Stimulated activated CD8-positive, alpha-beta memory T cell treated with anti-CD3 and anti-CD28 coated beads, Interleukin-12 subunit alpha, Interleukin-12 subunit beta, amount 100 ng/mL, for 4 hours (primary cell): Measurements from ENCODE around the gene HSPA8.

Experiments used
- DNase-seq: peaks from one replicate; pipeline ENCODE4 v3.0.0-alpha.2; 2020; ENCODE audit warnings: low read depth

The HSPA8 gene

DNA sequence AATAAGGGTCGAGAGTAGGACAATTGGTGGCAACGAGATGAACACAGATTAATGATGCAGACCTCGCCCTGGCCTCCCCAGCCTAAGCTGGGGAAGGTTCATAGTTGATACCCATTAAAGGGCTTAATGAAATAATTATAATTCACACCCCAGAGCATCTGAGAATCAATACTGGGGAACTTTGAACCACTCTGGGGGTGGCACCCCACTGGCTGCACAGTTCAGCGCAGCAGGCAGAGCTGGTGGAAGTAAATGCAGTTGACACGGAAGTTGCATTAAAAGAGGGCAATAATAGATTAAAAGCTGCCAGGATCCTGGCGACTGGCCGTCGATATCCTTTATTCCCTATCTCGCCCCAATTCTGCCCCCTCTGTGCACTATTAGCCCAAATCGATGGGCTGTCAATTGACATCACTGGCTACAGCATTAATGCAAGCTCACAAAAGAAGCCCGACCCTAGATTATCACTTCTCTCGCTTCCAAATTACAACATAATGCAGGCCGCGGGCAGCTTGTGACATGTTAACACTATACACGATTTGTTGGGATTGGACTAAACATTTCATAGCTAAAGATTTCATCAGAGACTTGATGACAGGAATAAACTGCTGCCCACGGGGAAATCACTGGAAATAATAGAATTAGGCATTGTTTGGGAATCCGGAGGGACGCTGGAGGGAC is 14.5 kb downstream of the HSPA8 start:
- DNase-seq, result no peak

- no peak for DNase-seq
These were observed 15.3 kb downstream of the HSPA8 start for GRCh38 chr11:123046473-123047259.

- no peak for DNase-seq
These were observed 16.8 kb downstream of the HSPA8 start for GRCh38 chr11:123045101-123045500.

- DNase-seq, result no peak
These were observed 20.8 kb downstream of the HSPA8 start for GRCh38 chr11:123041185-123041584.

GRCh38 chr11:123040111-123040432 is 21.9 kb downstream of the HSPA8 start:
- DNase-seq, result no peak

DNA sequence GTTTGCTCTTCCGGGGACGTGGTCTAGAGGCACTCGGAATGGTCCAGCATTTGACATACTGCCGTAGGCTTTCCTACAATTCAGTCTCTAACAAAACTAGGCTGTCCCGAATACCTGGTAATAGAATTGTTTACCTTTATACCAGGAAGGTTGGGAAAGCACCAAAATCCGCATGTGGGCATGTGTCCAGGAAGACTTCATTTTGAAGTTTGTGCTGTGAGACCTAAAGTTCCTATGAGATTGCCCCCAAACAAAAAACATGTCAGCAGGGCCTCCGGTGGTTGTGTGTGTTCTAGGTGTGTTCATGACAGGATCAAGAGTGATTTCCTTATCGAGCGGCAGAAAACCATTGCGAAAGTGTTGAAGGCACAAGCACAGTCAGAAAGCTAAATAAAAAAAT is 26.1 kb downstream of the HSPA8 start:
- no peak for DNase-seq

- DNase-seq, result no peak
These were observed 27.3 kb downstream of the HSPA8 start for GRCh38 chr11:123034597-123034996.

DNA sequence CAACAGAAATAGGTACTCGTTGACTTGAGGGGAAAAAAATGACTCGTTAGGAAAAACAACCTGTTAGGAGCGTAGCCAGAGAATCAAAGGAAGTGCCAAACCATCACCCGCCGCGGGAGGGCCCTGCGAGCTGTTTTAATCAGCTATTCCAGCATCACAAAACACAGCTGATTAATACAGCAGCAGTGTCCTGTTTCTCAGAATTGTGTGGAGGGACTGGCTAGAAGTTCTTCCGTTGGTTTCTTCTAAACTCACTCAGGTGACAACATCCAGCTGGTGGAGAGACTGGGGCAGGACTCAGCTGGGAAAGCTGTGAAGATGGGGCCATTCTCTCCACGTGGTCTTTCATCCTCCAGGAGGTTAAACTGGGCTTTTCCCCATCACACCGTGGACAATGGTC is 28.0 kb downstream of the HSPA8 start:
- DNase-seq, result no peak

- no peak for DNase-seq
These were observed 31.4 kb downstream of the HSPA8 start for GRCh38 chr11:123030517-123030916.

DNA sequence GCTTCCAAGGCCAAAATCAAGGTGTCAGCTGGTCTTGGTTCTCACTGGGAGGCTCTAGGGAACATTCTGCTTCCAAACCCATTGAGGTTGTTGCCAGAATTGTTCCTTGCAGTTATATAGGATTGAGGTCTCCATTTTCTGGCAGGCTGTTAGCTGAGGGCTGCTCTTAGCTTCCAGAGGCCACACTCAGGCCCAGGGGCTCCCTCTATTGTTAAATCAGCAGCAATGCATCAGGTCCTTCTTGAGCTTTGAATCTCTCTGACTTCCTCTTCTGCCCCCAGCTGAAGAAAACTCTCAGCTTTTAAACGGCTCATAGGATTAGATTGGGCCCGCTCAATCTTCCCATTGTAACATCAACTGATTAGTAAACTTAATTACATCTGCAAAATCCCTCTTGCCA is 41.0 kb downstream of the HSPA8 start:
- no peak for DNase-seq

DNA sequence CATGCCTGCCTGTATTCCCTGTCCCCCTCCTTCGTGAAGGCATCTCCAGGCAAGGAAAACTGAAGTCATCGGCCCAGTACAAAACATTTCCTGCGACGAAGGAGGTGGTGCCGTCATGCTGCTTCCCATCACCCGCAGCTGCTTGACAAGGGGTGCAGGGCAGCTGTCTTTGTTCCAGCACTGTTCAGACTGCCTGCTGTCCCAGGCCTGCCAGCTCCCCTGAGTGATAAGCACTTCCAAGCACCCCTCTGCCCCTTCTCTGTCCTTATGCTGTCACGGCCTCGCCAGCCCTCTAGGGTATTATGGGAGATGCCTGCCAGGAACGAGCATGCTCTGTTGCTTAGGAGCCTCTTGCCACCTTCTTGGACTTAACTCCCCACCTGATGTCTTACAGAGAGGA is 43.2 kb downstream of the HSPA8 start:
- no peak for DNase-seq

DNA sequence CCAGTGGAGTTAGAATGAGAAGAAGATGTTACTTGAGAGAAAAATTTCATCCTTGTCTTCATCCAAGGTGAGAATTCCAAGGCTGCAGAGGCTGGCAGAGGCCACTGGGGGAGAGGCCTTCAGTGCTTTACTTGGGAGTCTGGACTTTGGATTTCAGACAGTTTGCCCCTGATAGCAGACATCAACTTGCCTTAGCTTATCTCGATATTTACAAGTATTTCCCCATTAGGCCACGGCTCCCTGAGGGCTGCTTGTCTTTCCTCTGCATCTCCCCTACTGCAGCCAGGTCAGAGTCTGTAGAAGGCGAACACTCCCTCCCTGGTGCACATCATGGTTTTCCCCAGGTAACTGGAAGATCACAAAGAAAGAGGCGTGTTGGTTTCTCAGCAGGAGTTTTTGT is 50.4 kb downstream of the HSPA8 start:
- no peak for DNase-seq
